Measurements from ENCODE around the gene SLAMF7. TPM values are rescaled to one million over a fixed set of nuclear protein-coding genes. Genes with fewer than 3 reads are reported as not detected.

The SLAMF7 gene
- total RNA-seq, 4 donors from 2014 or later: 0.22 to 0.90 (median 0.51) TPM

DNA sequence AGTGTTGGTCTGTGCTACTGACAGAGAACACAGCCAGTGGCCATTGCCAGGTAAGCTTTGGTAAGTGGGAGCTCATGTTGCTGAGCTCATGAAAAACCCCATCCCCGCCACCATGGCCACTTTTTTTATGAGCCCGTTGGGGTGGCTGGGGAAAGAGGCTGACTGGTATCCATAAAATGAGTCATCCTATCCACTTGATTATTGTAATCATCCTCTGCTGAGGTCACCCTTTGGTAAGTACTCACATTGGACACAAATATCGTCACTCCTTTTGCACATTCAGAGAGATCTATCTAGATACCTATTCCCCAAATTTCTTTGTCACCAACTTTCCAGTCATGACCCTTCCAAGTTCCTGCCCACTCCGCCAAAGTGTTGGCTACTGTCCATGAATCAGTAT, 22.0 kb downstream of the SLAMF7 start:
- H3K27me3 ChIP-seq: no peaks in the 10 kb centered on the region
- no peaks in the 10 kb centered on the region for H3K36me3 ChIP-seq
- DNase-seq (ENCODE audit: low spot score in 2 of 2): no peak
- no peak overlapping the region for H3K27ac ChIP-seq
- no peak overlapping the region for H3K4me3 ChIP-seq
- 83 to 86% methylated on average over 4 of the region's 4 CpGs for WGBS, 2 donors
- no peaks in the 10 kb centered on the region for H3K4me1 ChIP-seq
- TF ChIP-seq CTCF (IDR thresholded peaks at IDR 0.05) (no peak), EP300 (IDR thresholded peaks at IDR 0.05) (no peak), POLR2A (IDR thresholded peaks at IDR 0.05) (no peak)
- no peaks in the 10 kb centered on the region for H3K9me3 ChIP-seq

DNA sequence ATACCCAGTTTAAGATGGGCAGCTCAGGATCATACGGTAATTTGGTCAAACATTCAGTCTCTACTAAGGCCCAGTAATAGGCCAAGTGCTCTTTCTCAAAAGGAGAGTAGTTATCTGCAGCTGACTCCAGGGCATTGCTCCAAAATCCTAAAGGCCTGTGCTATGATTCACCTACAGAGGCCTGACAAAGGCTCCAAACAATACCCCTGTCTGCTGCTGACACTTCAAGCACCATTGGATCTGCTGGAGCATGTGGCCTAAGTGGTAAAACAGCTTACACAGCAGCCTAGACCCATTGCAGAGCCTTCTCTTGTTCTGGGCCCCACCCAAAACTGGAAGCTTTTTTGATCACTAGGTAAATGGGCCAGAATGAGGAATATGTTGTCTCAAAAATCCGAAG, 22.8 kb downstream of the SLAMF7 start:
- H3K36me3 ChIP-seq: no peaks in the 10 kb centered on the region
- no peak overlapping the region for H3K27ac ChIP-seq
- 79 to 96% methylated on average over 2 of the region's 2 CpGs for WGBS, 2 donors

DNA sequence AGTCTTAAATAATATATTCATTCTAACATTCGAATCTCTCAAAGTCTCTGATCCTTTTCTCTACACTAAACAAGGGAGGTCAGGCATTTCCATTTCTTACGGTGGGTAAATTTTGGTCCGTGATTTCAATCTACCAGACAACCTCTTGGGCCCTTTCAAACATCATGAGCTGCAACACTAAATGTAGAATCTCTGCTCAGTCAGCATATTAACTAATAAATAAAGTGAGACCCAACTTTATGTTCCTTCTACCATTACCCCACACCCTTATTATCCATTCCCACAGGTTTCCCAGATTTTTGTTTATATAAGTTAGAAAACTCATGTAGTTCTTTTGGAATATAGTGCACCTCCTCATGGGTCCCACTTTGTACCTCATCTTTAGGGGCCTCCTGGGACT, 24.9 kb downstream of the SLAMF7 start:
- DNase-seq (ENCODE audit: low spot score in 2 of 2): no peak
- Histone ChIP-seq H3K4me3 (no peak overlapping the region), H3K4me1 (no peaks in the 10 kb centered on the region), H3K27ac (no peak overlapping the region), H3K36me3 (no peaks in the 10 kb centered on the region), H3K9me3 (no peaks in the 10 kb centered on the region), H3K27me3 (no peaks in the 10 kb centered on the region)
- 81 to 88% methylated on average over 3 of the region's 3 CpGs for WGBS, 2 donors
- TF ChIP-seq EP300 (IDR thresholded peaks at IDR 0.05): no peak
- no peak for TF ChIP-seq CTCF (IDR thresholded peaks at IDR 0.05)

More for the DNA sequence above, 22.8 kb downstream of the SLAMF7 start:
- no peak for DNase-seq (ENCODE audit: low spot score in 2 of 2)
- TF ChIP-seq CTCF (IDR thresholded peaks at IDR 0.05) (no peak), EP300 (IDR thresholded peaks at IDR 0.05) (no peak), POLR2A (IDR thresholded peaks at IDR 0.05) (no peak)
- Histone ChIP-seq H3K4me1 (no peaks in the 10 kb centered on the region), H3K9me3 (no peaks in the 10 kb centered on the region), H3K4me3 (no peak overlapping the region), H3K27me3 (no peaks in the 10 kb centered on the region)

GRCh38 chr1:160767395-160768294, 28.6 kb downstream of the SLAMF7 start:
- Histone ChIP-seq H3K36me3 (no peaks in the 10 kb centered on the region), H3K27me3 (no peaks in the 10 kb centered on the region), H3K4me3 (peak overlapping the region in 1 of 4 donors; percentile 3), H3K4me1 (no peaks in the 10 kb centered on the region), H3K9me3 (no peaks in the 10 kb centered on the region), H3K27ac (peak overlapping the region in 1 of 4 donors; percentile 34)
- no peak for TF ChIP-seq POLR2A (IDR thresholded peaks at IDR 0.05)
- no peak for TF ChIP-seq CTCF (IDR thresholded peaks at IDR 0.05)
- TF ChIP-seq EP300 (IDR thresholded peaks at IDR 0.05): no peak
- 56 to 65% methylated on average over 8 of the region's 8 CpGs for WGBS, 2 donors
- no peak for DNase-seq (ENCODE audit: low spot score in 2 of 2)

DNA sequence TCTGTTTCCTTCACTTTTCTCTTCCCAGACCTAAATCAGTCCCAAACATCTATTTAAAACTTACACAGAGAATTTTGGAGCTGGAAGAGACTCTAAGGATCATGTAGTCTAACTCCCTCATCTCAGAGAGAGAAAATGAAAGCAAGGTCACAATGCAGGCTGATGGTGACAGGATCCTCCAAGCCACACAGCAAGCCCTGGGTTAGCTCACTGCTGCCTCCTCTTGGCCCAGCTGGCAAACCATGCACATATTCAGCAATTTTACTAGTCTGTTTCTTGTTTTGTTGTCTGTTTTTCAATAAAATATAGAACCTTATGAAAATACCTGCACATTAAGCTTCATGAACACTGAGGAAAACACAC, 29.2 kb downstream of the SLAMF7 start:
- H3K9me3 ChIP-seq: no peaks in the 10 kb centered on the region
- peak overlapping the region in 1 of 4 donors; percentile 3 for H3K4me3 ChIP-seq
- no peaks in the 10 kb centered on the region for H3K4me1 ChIP-seq
- no peaks in the 10 kb centered on the region for H3K36me3 ChIP-seq
- H3K27me3 ChIP-seq: no peaks in the 10 kb centered on the region
- TF ChIP-seq CTCF (IDR thresholded peaks at IDR 0.05): peak in 3 of 5 experiments; percentile 16 to 49 (median 31)
- TF ChIP-seq EP300 (IDR thresholded peaks at IDR 0.05): no peak
- no peak for TF ChIP-seq POLR2A (IDR thresholded peaks at IDR 0.05)
- peak overlapping the region in 1 of 4 donors; percentile 34 for H3K27ac ChIP-seq
- DNase-seq (ENCODE audit: low spot score in 2 of 2): no peak
